Activated CD4-positive, alpha-beta T cell treated with anti-CD3 and anti-CD28 coated beads for 36 hours (primary cell): Measurements from ENCODE around the gene GPM6B. TPM values are rescaled to one million over a fixed set of nuclear protein-coding genes. Genes with fewer than 3 reads are reported as not detected.

Experiments used
- ATAC-seq: fragments of 200-7000 bp; cut with Tn5 transposase; one replicate; pipeline ENCODE4 v1.10.0; 2021; ENCODE audit warnings: mild to moderate bottlenecking, moderate library complexity
- CTCF ChIA-PET: fragments of 350-600 bp; sonication (Branson Sonifier 250); formaldehyde crosslinking; loops from one replicate; lab custom pipeline; 2021; ENCODE audit warnings: antibody characterized with exemption; lab: Charles Lee
- POLR2A ChIA-PET: fragments of 350-600 bp; sonication (Branson Sonifier 250); formaldehyde crosslinking; loops from one replicate; lab custom pipeline; 2021; ENCODE audit warnings: antibody characterized with exemption, inconsistent platforms; lab: Charles Lee
- DNase-seq: peaks from one replicate; pipeline ENCODE4 v3.0.0-alpha.2; 2020
- H3K27ac Mint-ChIP-seq: one replicate; pipeline ENCODE4 v1.8.0; 2021; ENCODE audit warnings: mixed read lengths
- H3K27me3 Mint-ChIP-seq: one replicate; pipeline ENCODE4 v1.8.0; 2021; ENCODE audit warnings: mixed read lengths
- H3K36me3 Mint-ChIP-seq: one replicate; pipeline ENCODE4 v1.8.0; 2021; ENCODE audit warnings: low read depth, mixed read lengths
- H3K4me1 Mint-ChIP-seq: one replicate; pipeline ENCODE4 v1.8.0; 2021; ENCODE audit warnings: mixed read lengths
- H3K4me3 Mint-ChIP-seq: one replicate; pipeline ENCODE4 v1.8.0; 2021; ENCODE audit warnings: mild to moderate bottlenecking, moderate library complexity, mixed read lengths
- H3K9me3 Mint-ChIP-seq: one replicate; pipeline ENCODE4 v1.8.0; 2021; ENCODE audit warnings: low read depth, mixed read lengths
- intact Hi-C, 2 experiments: fragments of 100-400 bp; cut with DNase I in 1 of 2; cut with micrococcal nuclease in 1 of 2; formaldehyde crosslinking; loops; one replicate each; pipeline versions ENCODE4 v1.14.2 to v1.15.1; 2022 to 2024; cut with DNase I, micrococcal nuclease
- total RNA-seq, 2 experiments: library from RNA; stranded (reverse); gene quantifications; one replicate each; pipeline ENCODE4 v1.2.3, GENCODE V29; 2021

GPM6B gene
- total RNA-seq, 2 experiments from 2014 or later: 0.14 TPM; not detected in 1

- DNase-seq: no peak
- ATAC-seq: no peak
- Mint-ChIP-seq H3K9me3 (no peaks in the 10 kb centered on the region), H3K36me3 (no peaks in the 10 kb centered on the region), H3K27me3 (peaks cover 18% of the 10 kb centered on the region), H3K27ac (no peak overlapping the region), H3K4me3 (no peak overlapping the region), H3K4me1 (no peaks in the 10 kb centered on the region)
- POLR2A ChIA-PET: no interaction called here
- CTCF ChIA-PET: no interaction called here
- intact Hi-C loops: no loop called here
Observed at GRCh38 chrX:13816176-13816575, 717 bp downstream of the GPM6B start.

GRCh38 chrX:13815664-13816063 lies 1.2 kb downstream of the GPM6B start:
- Mint-ChIP-seq H3K9me3 (no peaks in the 10 kb centered on the region), H3K27ac (no peak overlapping the region)
- no peak for ATAC-seq

GRCh38 chrX:13808865-13809264 lies 8.0 kb downstream of the GPM6B start:
- Mint-ChIP-seq H3K9me3 (no peaks in the 10 kb centered on the region), H3K36me3 (no peaks in the 10 kb centered on the region), H3K27ac (no peak overlapping the region), H3K4me1 (no peaks in the 10 kb centered on the region), H3K27me3 (no peaks in the 10 kb centered on the region), H3K4me3 (no peak overlapping the region)
- ChIA-PET CTCF (no interaction called here), POLR2A (no interaction called here)
- ATAC-seq (no peak), DNase-seq (no peak)
- intact Hi-C loops: no loop called here

More at GRCh38 chrX:13815664-13816063, 1.2 kb downstream of the GPM6B start:
- no peak for DNase-seq
- no peaks in the 10 kb centered on the region for H3K36me3 Mint-ChIP-seq
- intact Hi-C loops: no loop called here
- ChIA-PET CTCF (no interaction called here), POLR2A (no interaction called here)
- H3K4me1 Mint-ChIP-seq: no peaks in the 10 kb centered on the region
- peaks cover 18% of the 10 kb centered on the region for H3K27me3 Mint-ChIP-seq
- no peak overlapping the region for H3K4me3 Mint-ChIP-seq

GRCh38 chrX:13808293-13808692 lies 8.6 kb downstream of the GPM6B start:
- intact Hi-C loops: no loop called here
- no peaks in the 10 kb centered on the region for H3K36me3 Mint-ChIP-seq
- POLR2A ChIA-PET: no interaction called here
- DNase-seq (no peak), ATAC-seq (no peak)
- CTCF ChIA-PET: no interaction called here
- no peaks in the 10 kb centered on the region for H3K27me3 Mint-ChIP-seq
- H3K4me1 Mint-ChIP-seq: no peaks in the 10 kb centered on the region
- no peaks in the 10 kb centered on the region for H3K9me3 Mint-ChIP-seq
- H3K4me3 Mint-ChIP-seq: no peak overlapping the region
- no peak overlapping the region for H3K27ac Mint-ChIP-seq

- intact Hi-C loops: no loop called here
- ATAC-seq (no peak), DNase-seq (no peak)
- ChIA-PET CTCF (interaction anchor here (0.6 kb wide), 1 partner anchor 1012 kb away, joined by 3 read pairs; no protein-coding TSS in a partner anchor), POLR2A (no interaction called here)
- Mint-ChIP-seq H3K4me1 (no peaks in the 10 kb centered on the region), H3K27me3 (no peaks in the 10 kb centered on the region), H3K27ac (no peak overlapping the region), H3K4me3 (no peak overlapping the region), H3K36me3 (no peaks in the 10 kb centered on the region), H3K9me3 (no peaks in the 10 kb centered on the region)
Observed at GRCh38 chrX:13805241-13805640, 11.7 kb downstream of the GPM6B start.

- no peaks in the 10 kb centered on the region for H3K9me3 Mint-ChIP-seq
- no peak overlapping the region for H3K27ac Mint-ChIP-seq
- POLR2A ChIA-PET: no interaction called here
- ATAC-seq (no peak), DNase-seq (no peak)
- H3K4me3 Mint-ChIP-seq: no peak overlapping the region
- no peaks in the 10 kb centered on the region for H3K27me3 Mint-ChIP-seq
- no peaks in the 10 kb centered on the region for H3K4me1 Mint-ChIP-seq
- no peaks in the 10 kb centered on the region for H3K36me3 Mint-ChIP-seq
- CTCF ChIA-PET: no interaction called here
- intact Hi-C loops: loop anchor here in 1 of 2 experiments (5.0 kb wide), 1 partner anchor 909 kb away; no protein-coding TSS in a partner anchor
Observed at GRCh38 chrX:13803116-13803515, 13.8 kb downstream of the GPM6B start.

- no peaks in the 10 kb centered on the region for H3K4me1 Mint-ChIP-seq
- no peaks in the 10 kb centered on the region for H3K9me3 Mint-ChIP-seq
- H3K36me3 Mint-ChIP-seq: no peaks in the 10 kb centered on the region
- ATAC-seq (no peak), DNase-seq (no peak)
- ChIA-PET POLR2A (no interaction called here), CTCF (no interaction called here)
- no peak overlapping the region for H3K4me3 Mint-ChIP-seq
- intact Hi-C loops: no loop called here
- no peak overlapping the region for H3K27ac Mint-ChIP-seq
- H3K27me3 Mint-ChIP-seq: peaks cover under 1% of the 10 kb centered on the region
Observed at GRCh38 chrX:13798184-13798583, 18.7 kb downstream of the GPM6B start.

- Mint-ChIP-seq H3K4me3 (no peak overlapping the region), H3K36me3 (no peaks in the 10 kb centered on the region), H3K27me3 (peaks cover 2% of the 10 kb centered on the region), H3K4me1 (no peaks in the 10 kb centered on the region), H3K9me3 (no peaks in the 10 kb centered on the region), H3K27ac (no peak overlapping the region)
- no peak for ATAC-seq
- ChIA-PET POLR2A (no interaction called here), CTCF (no interaction called here)
- DNase-seq: no peak
- intact Hi-C loops: no loop called here
Observed at GRCh38 chrX:13797512-13797911, 19.4 kb downstream of the GPM6B start.

GRCh38 chrX:13794417-13794816 lies 22.5 kb downstream of the GPM6B start:
- H3K36me3 Mint-ChIP-seq: no peaks in the 10 kb centered on the region
- ChIA-PET CTCF (no interaction called here), POLR2A (no interaction called here)
- no peaks in the 10 kb centered on the region for H3K4me1 Mint-ChIP-seq
- H3K9me3 Mint-ChIP-seq: no peaks in the 10 kb centered on the region
- H3K27ac Mint-ChIP-seq: no peak overlapping the region
- intact Hi-C loops: no loop called here
- H3K4me3 Mint-ChIP-seq: no peak overlapping the region
- ATAC-seq (no peak), DNase-seq (no peak)
- peaks cover 2% of the 10 kb centered on the region for H3K27me3 Mint-ChIP-seq

GRCh38 chrX:13793897-13794296 lies 23.0 kb downstream of the GPM6B start:
- CTCF ChIA-PET: interaction anchor here (1.0 kb wide), 1 partner anchor 9 kb away, joined by 3 read pairs; no protein-coding TSS in a partner anchor
- DNase-seq (no peak), ATAC-seq (no peak)
- no peaks in the 10 kb centered on the region for H3K9me3 Mint-ChIP-seq
- no peak overlapping the region for H3K27ac Mint-ChIP-seq
- intact Hi-C loops: no loop called here
- peaks cover 2% of the 10 kb centered on the region for H3K27me3 Mint-ChIP-seq
- no peaks in the 10 kb centered on the region for H3K4me1 Mint-ChIP-seq
- H3K36me3 Mint-ChIP-seq: no peaks in the 10 kb centered on the region
- no peak overlapping the region for H3K4me3 Mint-ChIP-seq
- POLR2A ChIA-PET: no interaction called here

GRCh38 chrX:13791559-13791958 lies 25.3 kb downstream of the GPM6B start:
- DNase-seq (no peak), ATAC-seq (no peak)
- Mint-ChIP-seq H3K27me3 (peaks cover 2% of the 10 kb centered on the region), H3K36me3 (no peaks in the 10 kb centered on the region), H3K4me3 (no peak overlapping the region), H3K9me3 (no peaks in the 10 kb centered on the region), H3K4me1 (no peaks in the 10 kb centered on the region), H3K27ac (no peak overlapping the region)
- ChIA-PET CTCF (no interaction called here), POLR2A (no interaction called here)
- intact Hi-C loops: no loop called here

GRCh38 chrX:13791145-13791544 lies 25.7 kb downstream of the GPM6B start:
- Mint-ChIP-seq H3K27ac (no peak overlapping the region), H3K27me3 (peaks cover 2% of the 10 kb centered on the region), H3K4me3 (no peak overlapping the region), H3K4me1 (no peaks in the 10 kb centered on the region), H3K36me3 (no peaks in the 10 kb centered on the region), H3K9me3 (no peaks in the 10 kb centered on the region)
- intact Hi-C loops: no loop called here
- ChIA-PET CTCF (no interaction called here), POLR2A (no interaction called here)
- no peak for DNase-seq
- no peak for ATAC-seq
